ENCODE results near the gene TTC7B. TPM values are rescaled to one million over a fixed set of nuclear protein-coding genes. Genes with fewer than 3 reads are reported as not detected.

Gene TTC7B
- total and polyA plus RNA-seq, 2 of the 13 experiments (the other 11 are each of a cell fraction or from before 2014, with no cell fraction given), result 1.3 to 3.2 TPM

DNA sequence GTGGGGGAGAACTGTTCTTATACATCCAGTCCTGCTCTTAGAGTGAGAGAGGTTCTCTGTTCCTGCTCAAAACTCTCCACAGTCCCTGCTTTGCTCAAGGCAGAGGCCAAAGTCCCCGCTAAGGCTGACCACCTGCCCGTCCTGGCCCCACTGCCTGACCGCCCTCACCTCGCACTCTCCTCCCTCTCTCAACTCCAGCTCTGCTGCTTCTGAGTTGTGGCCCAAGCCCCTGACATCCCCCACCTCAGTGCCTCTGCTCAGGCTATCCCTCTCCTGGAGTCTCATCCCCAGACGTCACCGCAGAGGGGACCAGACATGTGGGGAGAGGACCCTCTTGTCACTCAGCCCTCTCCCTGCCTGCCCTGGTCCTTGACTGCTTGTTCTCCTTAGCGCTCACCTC, 308.8 kb downstream of the TTC7B start:
- in situ Hi-C loops (cut with HindIII; ENCODE audit: extremely low pct_ligation_motif_present, low pct_unique_long_range_greater_than_20kb), result no loop called here
- H3K27ac ChIP-seq (ENCODE audit: extremely low read length, insufficient read depth, low read length), result no peak overlapping the region
- no peak overlapping the region for H3K4me2 ChIP-seq (ENCODE audit: low read depth, low read length)
- H3K27me3 ChIP-seq (ENCODE audit: control insufficient read depth in 1 of 2, insufficient read depth in 2 of 2, low read length in 2 of 2), result no peaks in the 10 kb centered on the region
- H3K9ac ChIP-seq (ENCODE audit: insufficient read depth, low read depth, low read length), result no peak overlapping the region
- DNase-seq (ENCODE audit: low spot score) (no peak), ATAC-seq (no peak), FAIRE-seq (no peak)
- H2AFZ ChIP-seq (ENCODE audit: low read length), result no peak overlapping the region
- 64% methylated on average over 7 of the region's 7 CpGs for WGBS (ENCODE audit: low lambda C conversion rate)
- CTCF ChIA-PET (ENCODE audit: low intra/inter-chr PET ratio, low total read pairs), result no interaction called here
- no peaks in the 10 kb centered on the region for H3K9me3 ChIP-seq (ENCODE audit: low read length)
- no peaks in the 10 kb centered on the region for H3K36me3 ChIP-seq (replicated peaks in 1 of 2; ENCODE audit: control insufficient read depth in 1 of 2, insufficient read depth in 2 of 2, low read length in 2 of 2)
- peaks cover 63% of the 10 kb centered on the region for H3K4me1 ChIP-seq (ENCODE audit: insufficient read depth, low read length)
- intact Hi-C loops (cut with micrococcal nuclease; ENCODE audit: unreplicated experiment), result no loop called here
- POLR2A ChIA-PET, result no interaction called here
- no TSS peak for BruUV-seq (replicated peaks)
- no peaks in the 10 kb centered on the region for H3K79me2 ChIP-seq (ENCODE audit: insufficient read depth, low read length)
- H3K4me3 ChIP-seq (replicated peaks in 1 of 3; ENCODE audit: insufficient read depth in 1 of 3, low read depth in 2 of 3, low read length in 3 of 3), result no peak overlapping the region
- H4K20me1 ChIP-seq (ENCODE audit: insufficient read depth, low read length), result no peaks in the 10 kb centered on the region
- TF ChIP-seq HNF4G (IDR thresholded peaks at IDR 0.05; ENCODE audit: borderline replicate concordance, low read depth, low read length) (no peak), HNF4G (CRISPR knock-in tag; IDR thresholded peaks at IDR 0.05; ENCODE audit: borderline replicate concordance, low read depth) (no peak), YY1 (IDR thresholded peaks at IDR 0.05; ENCODE audit: insufficient read depth, insufficient replicate concordance, low read depth, low read length) (no peak), REPIN1 (CRISPR knock-in tag; IDR thresholded peaks at IDR 0.05; ENCODE audit: borderline replicate concordance, low read depth) (no peak), TCF7 (IDR thresholded peaks at IDR 0.05; ENCODE audit: low read depth) (no peak), MTERF4 (CRISPR knock-in tag; IDR thresholded peaks at IDR 0.05) (no peak), LCORL (IDR thresholded peaks at IDR 0.05) (no peak), LCORL (CRISPR knock-in tag; IDR thresholded peaks at IDR 0.05) (no peak), HNF4A (CRISPR knock-in tag; IDR thresholded peaks at IDR 0.05) (peak; percentile 33; the same call in 1 of the 2 replicates), BRD4 (CRISPR knock-in tag; IDR thresholded peaks at IDR 0.05) (no peak), FIP1L1 (IDR thresholded peaks at IDR 0.05; ENCODE audit: borderline replicate concordance, insufficient read depth, low read depth, low read length) (no peak), ZNF552 (CRISPR knock-in tag; IDR thresholded peaks at IDR 0.05; ENCODE audit: borderline replicate concordance) (no peak), ZNF7 (CRISPR knock-in tag; IDR thresholded peaks at IDR 0.05) (no peak)
- TF ChIP-seq, protein P1, sequence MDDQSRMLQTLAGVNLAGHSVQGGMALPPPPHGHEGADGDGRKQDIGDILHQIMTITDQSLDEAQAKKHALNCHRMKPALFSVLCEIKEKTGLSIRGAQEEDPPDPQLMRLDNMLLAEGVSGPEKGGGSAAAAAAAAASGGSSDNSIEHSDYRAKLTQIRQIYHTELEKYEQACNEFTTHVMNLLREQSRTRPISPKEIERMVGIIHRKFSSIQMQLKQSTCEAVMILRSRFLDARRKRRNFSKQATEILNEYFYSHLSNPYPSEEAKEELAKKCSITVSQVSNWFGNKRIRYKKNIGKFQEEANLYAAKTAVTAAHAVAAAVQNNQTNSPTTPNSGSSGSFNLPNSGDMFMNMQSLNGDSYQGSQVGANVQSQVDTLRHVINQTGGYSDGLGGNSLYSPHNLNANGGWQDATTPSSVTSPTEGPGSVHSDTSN (CRISPR knock-in tag; IDR thresholded peaks at IDR 0.05; ENCODE audit: borderline replicate concordance), result no peak
- TF ChIP-seq, protein P2, sequence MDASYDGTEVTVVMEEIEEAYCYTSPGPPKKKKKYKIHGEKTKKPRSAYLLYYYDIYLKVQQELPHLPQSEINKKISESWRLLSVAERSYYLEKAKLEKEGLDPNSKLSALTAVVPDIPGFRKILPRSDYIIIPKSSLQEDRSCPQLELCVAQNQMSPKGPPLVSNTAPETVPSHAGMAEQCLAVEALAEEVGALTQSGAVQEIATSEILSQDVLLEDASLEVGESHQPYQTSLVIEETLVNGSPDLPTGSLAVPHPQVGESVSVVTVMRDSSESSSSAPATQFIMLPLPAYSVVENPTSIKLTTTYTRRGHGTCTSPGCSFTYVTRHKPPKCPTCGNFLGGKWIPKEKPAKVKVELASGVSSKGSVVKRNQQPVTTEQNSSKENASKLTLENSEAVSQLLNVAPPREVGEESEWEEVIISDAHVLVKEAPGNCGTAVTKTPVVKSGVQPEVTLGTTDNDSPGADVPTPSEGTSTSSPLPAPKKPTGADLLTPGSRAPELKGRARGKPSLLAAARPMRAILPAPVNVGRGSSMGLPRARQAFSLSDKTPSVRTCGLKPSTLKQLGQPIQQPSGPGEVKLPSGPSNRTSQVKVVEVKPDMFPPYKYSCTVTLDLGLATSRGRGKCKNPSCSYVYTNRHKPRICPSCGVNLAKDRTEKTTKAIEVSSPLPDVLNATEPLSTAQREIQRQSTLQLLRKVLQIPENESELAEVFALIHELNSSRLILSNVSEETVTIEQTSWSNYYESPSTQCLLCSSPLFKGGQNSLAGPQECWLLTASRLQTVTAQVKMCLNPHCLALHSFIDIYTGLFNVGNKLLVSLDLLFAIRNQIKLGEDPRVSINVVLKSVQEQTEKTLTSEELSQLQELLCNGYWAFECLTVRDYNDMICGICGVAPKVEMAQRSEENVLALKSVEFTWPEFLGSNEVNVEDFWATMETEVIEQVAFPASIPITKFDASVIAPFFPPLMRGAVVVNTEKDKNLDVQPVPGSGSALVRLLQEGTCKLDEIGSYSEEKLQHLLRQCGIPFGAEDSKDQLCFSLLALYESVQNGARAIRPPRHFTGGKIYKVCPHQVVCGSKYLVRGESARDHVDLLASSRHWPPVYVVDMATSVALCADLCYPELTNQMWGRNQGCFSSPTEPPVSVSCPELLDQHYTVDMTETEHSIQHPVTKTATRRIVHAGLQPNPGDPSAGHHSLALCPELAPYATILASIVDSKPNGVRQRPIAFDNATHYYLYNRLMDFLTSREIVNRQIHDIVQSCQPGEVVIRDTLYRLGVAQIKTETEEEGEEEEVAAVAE (CRISPR knock-in tag; IDR thresholded peaks at IDR 0.05; ENCODE audit: borderline replicate concordance), result no peak
- TF ChIP-seq, protein P3, sequence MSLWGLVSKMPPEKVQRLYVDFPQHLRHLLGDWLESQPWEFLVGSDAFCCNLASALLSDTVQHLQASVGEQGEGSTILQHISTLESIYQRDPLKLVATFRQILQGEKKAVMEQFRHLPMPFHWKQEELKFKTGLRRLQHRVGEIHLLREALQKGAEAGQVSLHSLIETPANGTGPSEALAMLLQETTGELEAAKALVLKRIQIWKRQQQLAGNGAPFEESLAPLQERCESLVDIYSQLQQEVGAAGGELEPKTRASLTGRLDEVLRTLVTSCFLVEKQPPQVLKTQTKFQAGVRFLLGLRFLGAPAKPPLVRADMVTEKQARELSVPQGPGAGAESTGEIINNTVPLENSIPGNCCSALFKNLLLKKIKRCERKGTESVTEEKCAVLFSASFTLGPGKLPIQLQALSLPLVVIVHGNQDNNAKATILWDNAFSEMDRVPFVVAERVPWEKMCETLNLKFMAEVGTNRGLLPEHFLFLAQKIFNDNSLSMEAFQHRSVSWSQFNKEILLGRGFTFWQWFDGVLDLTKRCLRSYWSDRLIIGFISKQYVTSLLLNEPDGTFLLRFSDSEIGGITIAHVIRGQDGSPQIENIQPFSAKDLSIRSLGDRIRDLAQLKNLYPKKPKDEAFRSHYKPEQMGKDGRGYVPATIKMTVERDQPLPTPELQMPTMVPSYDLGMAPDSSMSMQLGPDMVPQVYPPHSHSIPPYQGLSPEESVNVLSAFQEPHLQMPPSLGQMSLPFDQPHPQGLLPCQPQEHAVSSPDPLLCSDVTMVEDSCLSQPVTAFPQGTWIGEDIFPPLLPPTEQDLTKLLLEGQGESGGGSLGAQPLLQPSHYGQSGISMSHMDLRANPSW (CRISPR knock-in tag; IDR thresholded peaks at IDR 0.05; ENCODE audit: borderline replicate concordance), result no peak
